HG03378 (cell line): Measurements from ENCODE around the gene ETS2.

Experiments
- ATAC-seq: cut with Tn5 transposase; IDR thresholded peaks from one replicate; pipeline ENCODE4 v1.9.1; 2021; ENCODE audit warnings: mild to moderate bottlenecking, moderate library complexity; ENCODE audit not compliant: unreplicated experiment

Gene ETS2

DNA sequence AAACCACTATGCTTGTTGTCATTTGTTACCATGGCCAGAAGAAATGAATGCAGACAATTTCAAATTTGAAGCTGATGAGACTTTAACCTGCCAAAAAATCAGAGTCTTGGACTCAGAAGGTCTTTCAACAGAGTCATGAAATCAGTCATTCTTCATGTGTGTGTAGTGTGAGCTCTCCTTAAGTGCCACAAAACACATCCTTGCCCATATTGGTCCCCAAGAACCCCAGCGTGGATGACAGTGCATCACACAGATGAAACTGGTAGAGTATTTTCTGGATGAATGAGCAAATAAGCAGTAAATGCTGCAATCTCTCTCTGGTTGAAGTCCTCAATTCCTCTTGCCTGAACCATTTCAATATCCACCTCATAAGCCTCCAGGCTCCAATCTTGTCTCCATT is 28.7 kb upstream of the ETS2 start:
- ATAC-seq = no peak

DNA sequence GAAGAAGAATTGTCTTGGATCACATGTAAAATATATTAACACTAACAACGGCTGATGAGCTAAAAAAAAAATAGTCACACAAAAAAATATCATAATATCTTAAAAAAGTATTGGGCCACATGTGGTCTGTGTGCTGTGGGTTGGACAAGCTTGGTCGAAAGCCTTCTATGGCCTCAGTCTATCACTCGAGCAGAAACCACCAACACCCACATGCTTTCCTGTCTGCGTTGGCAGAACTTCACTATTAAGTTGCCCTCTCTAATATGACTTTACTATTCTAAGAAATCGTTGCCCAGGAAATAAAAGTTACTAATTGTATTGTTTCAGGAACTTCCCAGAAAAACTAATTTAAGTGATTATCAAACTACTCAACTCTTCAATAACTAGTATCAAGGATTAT is 28.2 kb upstream of the ETS2 start:
- ATAC-seq = no peak

DNA sequence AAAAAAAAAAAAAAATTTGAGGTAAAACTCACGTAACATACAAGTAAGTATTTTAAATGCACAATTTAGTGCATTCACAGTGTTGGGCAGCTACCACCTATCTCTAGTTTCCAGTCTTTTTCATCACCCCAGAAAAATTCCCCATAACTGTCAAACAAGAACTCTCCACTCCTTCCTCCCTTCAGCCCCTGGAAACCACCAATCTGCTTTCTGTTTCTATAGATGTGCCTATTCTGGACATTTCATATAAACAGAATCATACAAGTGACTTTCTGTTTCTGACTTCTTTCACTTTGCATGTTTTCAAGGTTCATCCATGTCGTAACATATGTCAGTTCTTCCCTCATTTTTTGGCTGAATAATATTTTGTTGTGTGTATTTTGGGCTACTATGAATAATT is 24.9 kb upstream of the ETS2 start:
- ATAC-seq = peak; percentile 88

DNA sequence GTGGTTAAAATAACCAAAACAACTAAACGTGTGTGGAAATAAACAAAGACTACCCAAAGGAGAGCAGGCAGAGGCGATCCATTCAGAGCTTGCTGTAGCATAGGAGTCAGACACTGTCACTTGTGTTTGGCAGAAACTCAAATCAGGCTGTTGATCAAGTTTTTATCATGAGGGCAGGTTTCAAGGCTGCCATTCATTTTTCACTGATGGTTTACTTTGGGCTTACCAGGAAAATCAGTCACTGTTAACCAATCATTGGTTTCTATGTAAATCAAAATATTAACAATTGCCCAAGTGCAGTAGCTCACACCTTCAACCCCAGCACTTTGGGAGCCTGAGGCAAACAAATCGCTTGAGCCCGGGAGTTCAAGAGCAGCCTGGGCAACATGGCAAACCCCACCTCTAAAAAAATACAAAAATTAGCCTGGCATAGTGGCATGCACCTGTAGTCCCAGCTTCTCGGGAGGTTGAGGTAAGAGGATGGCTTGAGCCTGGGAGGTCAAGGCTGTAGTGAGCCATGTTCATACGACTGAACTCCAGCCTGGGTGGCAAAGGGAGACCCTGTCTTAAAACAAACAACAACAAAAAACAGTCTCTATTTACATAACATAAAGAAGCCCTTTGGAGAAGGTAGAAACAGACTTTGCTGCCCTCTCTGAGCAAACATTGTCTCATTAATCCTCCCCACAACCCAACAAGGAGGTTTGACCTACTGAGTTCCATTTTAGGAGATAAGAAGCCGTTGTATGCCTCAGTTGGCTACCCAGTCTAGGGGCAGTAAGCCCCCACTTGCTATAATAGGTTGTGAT is 21.1 kb upstream of the ETS2 start:
- ATAC-seq = no peak

DNA sequence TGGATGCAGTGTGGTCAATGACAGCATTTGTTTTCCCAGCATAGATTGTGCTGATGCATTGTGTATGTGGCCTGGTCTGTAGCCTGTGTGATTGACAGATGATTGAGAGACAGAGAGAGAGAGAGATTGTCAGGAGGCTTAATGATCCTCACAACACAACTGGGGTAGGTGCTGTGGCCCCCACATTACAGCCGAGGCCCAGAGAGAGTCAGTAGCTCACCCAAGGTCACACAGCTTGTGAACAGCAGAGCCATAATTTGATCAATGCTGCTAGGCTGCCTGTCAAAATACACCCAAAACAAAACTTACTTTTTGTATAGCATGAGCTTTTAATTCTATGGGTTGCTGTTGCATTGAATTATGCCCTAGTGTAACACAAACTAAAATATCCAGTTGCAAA is 20.2 kb upstream of the ETS2 start:
- ATAC-seq = no peak

DNA sequence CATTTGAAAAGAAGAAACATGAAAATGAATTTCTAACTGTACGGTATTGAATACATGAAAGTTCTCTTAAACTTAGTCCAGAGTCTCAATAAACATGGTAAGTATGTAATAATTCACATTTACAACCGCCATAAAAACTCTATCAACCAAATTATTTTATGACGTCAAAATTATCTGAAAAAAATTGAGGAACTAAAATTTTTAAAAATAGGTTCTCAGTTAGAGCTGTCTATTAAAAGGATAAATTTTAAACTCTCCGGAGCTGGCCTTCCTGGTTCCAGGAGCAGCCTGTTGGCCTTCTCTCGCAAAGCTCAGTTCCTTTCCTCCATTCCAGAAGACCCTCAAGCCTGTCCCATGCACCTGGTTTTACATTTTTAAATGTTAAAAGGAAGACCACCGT is 18.7 kb upstream of the ETS2 start:
- no peak for ATAC-seq

DNA sequence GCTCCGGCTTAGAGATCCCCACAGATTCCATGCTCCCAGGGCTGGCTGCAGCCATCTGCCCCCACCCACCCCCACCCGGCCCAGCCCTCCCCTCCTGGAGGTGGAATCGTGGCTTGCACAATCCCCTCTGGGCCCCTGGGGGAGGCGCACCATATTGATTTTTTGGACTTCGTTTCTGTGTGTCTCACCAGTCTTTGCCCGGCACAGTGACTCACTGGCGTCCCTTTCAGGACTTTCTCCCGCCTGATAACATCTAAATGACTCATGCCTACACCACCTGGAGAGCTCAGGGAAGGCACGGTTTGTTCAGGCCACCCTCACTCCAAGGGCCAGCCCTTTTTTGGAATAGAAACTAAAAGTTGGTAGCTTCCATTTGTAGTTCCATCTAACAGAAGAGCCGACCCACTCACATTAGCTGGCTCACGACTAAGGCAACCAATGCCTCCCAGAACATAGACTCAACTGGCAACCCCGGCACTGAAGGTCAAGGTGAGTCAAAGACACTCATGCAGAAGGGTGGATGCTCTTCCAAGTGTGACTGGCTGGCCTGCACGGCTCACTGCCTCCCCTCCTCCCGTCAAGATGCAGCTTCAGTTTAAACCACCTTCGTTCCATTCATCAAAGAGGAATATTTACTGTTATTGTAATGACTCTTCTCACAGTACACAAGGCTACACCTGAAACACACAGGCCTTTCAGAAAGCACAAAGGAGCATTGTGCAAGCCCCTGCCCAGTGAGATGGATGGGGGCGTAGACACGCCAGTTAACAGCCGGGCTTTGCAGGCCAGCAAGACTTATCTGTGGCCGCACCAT is 18.1 kb upstream of the ETS2 start:
- no peak for ATAC-seq

DNA sequence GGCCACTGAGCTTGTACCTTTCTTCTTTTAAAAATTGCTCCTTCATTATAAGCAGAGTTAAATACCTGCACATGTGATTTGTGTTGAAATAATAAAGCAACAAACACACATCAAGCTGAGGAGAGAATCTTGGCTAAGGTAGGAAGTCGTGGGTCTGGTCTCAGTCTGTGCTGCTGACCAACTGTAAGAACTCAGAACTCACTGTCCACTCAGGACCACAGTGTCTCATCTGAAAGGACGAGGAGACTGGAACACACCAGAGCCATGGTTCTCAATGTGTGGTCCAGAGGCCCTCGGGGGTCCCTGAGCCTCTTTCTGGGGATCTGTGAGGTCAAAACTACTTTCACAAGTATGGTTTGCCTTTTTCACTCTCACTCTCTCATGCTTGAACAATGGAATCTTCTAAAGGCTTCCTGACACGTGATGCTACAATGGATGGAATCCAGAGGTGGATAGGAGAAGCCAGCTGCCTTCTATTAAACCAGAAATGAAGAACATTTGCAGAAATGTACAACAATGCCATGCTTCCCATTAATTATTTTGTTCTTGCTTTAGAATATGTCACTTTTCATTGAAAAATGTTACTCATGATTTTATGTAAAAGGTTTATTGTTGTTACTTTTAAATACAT is 17.3 kb upstream of the ETS2 start:
- no peak for ATAC-seq

DNA sequence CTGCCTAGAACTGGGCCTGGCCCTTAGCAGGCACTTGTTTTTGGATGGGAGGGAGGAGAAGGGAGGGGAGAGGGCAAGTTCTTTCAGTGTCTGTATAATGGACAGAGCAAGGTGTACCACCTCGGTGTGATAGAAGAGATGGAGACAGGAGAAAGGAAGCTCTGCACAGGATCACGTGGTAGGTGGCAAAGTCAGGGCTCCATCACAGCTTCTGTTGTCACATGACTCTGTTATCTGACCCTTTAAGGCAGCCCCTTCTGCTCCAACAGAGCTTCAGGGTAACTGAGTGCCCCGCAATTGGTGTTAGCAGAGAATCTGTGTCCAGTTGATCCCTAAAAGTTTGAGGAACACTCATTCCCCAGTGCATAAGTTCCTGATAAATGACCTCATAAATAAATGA is 16.5 kb upstream of the ETS2 start:
- no peak for ATAC-seq

DNA sequence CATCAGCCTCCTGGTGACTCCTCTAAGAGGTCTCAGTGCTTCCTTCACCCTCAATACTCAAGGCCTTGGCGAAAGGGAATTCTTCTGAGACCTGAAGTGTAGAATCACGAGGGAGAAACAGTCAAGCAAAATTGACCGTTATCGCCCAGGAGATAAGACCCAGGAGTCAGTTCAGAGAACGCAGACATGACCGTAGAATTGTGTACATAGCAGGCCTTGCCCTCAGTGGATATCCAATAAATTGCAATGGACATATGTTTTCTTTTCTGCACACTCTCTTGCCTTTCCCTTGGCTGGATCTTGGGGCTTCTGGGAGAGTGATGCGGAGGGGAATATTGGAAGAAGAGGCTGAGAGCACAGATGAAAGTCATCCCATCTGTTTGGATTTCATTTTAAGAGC is 15.7 kb upstream of the ETS2 start:
- no peak for ATAC-seq

DNA sequence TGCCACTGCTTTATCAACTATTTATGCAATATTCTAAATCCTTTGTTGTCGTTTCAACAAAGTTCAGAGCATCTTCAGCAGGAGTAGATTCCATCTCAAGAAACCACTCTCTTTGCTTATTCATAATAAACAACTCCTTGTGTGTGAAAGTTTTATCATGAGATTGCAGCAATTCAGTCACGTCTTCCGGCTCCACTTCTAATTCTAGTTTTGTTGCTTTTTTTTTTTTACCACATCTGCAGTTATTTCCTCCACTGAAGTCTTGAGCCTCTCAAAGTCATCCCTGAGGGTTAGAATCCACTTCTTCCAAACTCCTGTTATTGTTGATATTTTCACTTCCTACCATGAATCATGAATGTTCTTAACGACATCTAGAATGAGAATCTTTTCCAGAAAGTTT is 14.8 kb upstream of the ETS2 start:
- no peak for ATAC-seq

DNA sequence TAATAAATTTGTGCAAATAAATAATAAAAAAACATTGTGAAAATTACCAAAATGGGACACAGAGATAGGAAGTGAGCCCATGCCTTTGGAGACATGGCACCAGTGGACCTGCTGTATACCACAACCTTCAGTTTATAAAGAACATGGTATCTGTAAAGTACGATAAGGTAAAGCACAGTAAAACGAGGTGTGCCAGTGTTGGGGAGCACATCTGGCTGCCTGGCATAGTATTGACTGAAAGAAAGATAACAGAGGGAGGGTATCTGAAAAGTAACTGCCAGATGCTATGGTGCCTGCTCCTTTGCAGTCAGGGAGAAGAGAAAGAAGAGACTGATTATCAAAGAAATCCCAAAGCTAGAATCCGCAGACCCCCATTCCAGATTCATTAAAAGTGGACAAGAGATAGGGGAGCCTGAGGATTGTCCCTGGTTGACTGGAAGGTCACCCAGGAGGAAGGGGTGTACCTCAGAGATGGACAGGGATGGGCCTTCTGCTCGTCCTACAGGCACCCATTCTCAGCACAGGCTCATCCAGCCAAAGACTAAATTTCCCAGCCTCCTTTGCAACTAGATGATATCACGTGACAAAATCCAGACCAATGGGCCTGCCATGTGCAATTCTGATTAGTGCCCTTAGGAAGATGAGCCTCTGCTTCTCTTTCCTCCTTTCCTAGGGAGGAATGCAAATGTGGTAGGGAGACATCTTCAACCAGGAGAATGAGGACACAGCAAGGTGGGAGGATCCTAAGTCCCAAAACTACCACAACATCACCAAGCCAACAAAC is 12.9 kb upstream of the ETS2 start:
- no peak for ATAC-seq

DNA sequence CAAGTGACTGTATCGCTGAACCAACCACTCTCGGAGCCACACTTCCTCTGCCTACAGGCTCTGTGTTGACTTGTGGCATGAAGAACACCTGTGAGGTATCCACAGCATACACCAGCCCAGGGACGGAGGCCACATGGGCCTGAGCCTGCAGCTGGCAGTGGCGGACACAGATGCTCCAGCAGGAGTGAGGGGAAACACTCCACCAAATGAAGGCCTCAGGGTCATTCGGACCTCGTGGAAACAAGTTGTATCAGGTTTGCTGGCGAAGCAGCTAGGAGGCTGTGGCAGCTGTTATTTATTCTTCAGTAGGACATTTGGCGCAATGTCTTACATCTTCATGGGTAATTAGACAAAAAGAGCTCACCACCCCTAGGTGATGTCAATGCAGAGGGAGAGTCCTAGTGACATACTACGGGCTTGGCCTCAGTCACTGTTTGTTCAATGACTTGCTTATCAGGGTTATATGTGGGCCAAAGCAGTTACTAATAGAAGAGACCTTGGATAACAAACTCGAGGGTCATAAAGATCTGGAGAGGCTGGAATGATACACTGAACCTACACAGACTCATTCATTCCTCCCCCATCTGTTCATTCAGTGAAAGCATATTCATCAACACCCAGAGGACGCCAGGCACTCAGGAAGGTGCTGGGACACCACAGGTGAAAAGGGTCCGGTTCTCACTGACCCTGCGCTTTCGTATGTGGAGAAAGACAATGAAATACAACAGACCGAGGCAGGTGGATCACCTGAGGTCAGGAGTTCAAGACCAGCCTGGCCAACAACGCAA is 11.6 kb upstream of the ETS2 start:
- ATAC-seq = no peak

DNA sequence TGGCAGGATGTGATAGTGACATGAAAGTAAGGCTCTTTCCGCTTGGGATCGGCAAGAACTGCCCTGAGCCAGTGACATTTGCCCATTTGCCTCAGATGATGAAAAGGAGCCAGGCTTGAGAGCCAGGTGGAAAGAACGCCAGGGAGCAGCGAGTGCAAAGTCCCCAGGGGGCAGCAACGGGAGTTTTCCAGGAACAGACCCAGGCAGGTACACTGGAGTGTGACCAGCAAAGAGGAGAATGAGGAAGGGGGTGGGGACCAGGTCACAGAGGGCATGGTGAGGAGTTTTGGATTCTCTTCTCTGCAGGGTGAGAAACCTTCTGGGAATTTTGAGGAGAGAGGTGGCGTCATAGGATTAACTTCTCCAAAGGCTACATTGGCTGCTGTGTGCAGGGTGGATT is 10.8 kb upstream of the ETS2 start:
- no peak for ATAC-seq

DNA sequence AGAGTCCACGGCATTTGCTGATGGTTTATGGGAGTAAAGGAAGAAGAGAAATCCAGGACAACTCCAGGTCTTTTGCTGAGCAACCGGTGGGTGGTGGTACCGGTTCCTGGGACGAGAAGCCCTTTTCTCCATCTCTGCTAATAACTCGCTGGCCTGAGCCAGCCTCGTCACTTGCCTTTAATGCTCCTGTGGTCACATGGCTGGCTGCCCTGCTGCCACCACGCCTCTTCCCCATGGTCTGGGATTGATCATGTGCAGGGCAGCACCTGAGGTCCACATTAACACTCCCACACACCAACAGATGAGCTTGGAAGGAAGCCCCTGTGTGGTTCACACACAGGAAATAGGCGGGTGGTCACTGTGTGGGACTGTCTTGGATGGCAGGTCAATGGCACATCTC is 10.3 kb upstream of the ETS2 start:
- no peak for ATAC-seq

DNA sequence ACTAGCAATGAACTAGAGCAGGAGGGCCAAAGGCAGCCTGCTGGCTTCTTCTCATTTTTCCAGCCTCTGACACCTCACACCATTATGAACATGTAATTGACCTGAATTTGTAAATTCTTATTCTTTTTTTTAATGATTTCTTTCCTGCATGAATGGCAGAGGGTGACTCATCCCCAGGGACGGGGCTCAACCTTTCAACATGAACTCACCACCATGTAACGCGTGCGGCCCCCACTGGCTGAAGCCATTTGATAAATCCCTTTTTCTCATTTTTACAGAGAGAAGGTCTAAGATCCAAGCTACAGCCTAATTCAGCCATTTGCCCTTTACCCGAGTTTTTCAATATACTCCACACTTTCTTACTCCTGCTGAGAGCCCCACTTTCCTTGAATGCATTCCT is 9.3 kb upstream of the ETS2 start:
- ATAC-seq = no peak

DNA sequence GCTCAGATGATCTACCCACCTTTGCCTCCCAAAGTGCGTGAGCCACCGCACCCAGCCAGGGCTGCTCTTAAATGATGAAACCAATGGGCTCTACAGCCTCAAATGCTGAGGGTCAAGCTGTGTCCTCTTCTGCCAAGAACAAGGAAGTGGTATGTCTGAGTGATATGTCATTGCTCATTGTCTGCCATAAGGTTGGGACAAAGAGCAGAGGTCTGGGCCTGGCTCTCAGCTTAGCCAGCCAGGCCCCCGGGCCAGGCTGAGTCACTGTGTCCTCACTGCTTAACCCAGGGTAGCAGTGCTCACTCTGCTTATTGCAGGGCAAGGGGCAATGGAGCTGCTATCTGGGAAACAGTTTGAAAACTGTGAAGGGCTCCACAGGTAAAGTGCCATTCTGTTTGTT is 8.3 kb upstream of the ETS2 start:
- ATAC-seq = no peak

DNA sequence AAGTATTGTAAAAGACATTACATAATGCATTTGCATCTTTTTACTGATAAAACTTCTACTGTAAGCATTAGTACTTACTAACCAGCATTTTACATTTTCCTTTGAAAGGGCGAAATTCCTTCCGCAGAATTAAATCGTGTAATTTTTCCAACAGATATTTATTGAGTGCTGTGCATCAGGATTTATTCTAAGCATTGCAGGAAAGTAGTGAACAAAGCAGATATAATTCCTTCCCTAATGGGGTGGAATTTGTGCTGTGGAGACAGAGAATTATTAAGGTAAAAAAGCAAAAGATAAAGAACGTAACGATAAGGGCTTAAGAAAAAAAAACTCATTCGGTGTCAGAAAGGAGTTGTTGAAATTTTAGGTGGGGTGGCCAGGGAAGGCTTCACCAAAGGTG is 7.6 kb upstream of the ETS2 start:
- no peak for ATAC-seq

DNA sequence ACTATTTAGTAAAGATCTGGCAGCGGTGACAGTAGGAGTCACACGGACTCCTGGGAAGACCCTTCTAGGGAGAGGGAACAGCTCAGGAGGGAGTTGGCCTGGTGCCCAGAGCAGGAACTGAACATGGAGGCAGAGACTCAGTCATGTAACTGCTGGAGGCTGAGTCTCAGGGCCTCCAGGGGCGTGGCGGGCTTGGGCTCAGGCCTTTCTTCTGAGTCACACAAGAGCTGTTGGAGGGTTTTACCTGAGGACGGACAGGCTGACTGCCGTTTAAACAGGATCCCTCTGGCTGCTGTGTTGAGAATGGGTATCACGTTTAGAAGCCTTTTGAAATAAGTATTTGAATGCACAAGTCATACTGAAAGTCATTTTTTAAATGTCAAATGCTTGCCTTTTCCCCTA is 7.2 kb upstream of the ETS2 start:
- no peak for ATAC-seq

DNA sequence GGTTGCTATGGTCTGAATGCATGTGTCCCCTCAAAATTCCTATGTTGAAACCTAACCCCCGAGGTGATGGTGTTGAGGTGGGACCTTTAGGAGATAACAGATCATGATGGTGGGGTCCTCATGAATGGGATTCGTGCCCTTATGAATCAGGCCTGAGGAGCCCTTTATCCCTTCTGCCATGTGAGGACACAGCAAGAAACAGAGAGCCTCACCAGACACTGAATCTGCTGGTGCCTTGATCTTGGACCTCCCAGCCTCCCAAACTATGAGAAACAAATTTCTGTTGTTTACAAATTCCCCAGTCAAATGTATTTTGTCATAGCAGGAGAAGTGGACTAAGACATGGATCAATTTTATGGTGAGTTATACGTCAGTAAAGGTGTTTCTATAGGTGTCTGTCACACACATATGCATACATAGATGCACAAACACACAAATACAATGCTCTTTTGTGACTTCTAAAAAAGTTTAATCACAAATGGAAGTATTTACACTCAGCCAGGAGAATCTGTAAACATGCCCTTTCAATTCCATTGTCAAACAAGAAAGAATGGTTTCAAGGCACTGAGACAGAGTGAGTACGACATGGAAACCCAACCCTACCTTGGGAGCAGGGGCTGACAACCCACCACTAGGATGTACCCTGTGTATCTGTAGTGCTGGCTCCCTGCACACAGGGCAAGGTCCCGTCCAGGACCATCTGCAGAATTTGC is 5.5 kb upstream of the ETS2 start:
- no peak for ATAC-seq
